ENCODE results near the gene FAM50A.

DNA sequence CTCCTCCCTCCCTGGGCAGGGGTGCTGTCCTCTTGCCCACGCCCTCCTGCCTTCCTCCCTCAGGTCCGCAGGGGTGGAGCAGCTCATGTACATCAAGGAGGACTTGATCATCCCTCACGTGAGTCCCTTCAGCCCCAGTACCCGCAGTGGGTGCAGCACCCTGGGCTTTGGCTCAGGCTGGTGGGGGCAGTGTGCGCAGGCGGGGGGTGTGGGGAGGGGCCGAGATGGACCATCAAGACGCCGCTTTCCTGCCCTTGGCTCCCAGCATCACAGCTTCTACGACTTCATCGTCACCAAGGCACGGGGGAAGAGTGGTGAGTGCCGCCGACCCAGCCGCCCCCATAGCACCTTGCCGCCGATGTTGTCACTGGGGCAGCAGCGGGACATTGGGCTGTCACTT, 5.7 kb downstream of the FAM50A start:
- no peak for TF ChIP-seq TAF1 (IDR thresholded peaks at IDR 0.05; ENCODE audit: borderline replicate concordance, insufficient read depth, low read length)
- TF ChIP-seq, protein P1, sequence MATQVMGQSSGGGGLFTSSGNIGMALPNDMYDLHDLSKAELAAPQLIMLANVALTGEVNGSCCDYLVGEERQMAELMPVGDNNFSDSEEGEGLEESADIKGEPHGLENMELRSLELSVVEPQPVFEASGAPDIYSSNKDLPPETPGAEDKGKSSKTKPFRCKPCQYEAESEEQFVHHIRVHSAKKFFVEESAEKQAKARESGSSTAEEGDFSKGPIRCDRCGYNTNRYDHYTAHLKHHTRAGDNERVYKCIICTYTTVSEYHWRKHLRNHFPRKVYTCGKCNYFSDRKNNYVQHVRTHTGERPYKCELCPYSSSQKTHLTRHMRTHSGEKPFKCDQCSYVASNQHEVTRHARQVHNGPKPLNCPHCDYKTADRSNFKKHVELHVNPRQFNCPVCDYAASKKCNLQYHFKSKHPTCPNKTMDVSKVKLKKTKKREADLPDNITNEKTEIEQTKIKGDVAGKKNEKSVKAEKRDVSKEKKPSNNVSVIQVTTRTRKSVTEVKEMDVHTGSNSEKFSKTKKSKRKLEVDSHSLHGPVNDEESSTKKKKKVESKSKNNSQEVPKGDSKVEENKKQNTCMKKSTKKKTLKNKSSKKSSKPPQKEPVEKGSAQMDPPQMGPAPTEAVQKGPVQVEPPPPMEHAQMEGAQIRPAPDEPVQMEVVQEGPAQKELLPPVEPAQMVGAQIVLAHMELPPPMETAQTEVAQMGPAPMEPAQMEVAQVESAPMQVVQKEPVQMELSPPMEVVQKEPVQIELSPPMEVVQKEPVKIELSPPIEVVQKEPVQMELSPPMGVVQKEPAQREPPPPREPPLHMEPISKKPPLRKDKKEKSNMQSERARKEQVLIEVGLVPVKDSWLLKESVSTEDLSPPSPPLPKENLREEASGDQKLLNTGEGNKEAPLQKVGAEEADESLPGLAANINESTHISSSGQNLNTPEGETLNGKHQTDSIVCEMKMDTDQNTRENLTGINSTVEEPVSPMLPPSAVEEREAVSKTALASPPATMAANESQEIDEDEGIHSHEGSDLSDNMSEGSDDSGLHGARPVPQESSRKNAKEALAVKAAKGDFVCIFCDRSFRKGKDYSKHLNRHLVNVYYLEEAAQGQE (IDR thresholded peaks at IDR 0.05; ENCODE audit: insufficient read depth in 1 of 2, low read depth in 2 of 2, low read length in 2 of 2), result no peak
